Lung (tissue), 12 donors: Measurements from ENCODE around the gene GADD45A. TPM values are rescaled to one million over a fixed set of nuclear protein-coding genes. Genes with fewer than 3 reads are reported as not detected.

Experiments used
- ATAC-seq: fragments of 200-7000 bp; cut with Tn5 transposase; one replicate; pipeline ENCODE4 v1.9.1; 2020; ENCODE audit warnings: moderate number of reproducible peaks; ENCODE audit not compliant: insufficient read depth, low FRiP score
- DNase-seq, 3 donors: peaks; one replicate each; pipeline ENCODE4 v3.0.0-alpha.2; 2013 to 2017
- H3K27ac ChIP-seq, 2 donors: one replicate each; pipeline ENCODE4 v1.5.1; 2013; ENCODE audit warnings: mild to moderate bottlenecking in 2 of 2, moderate library complexity in 2 of 2, control low read depth in 1 of 2, inconsistent platforms in 1 of 2, low read depth in 1 of 2, low read length in 1 of 2
- H3K27me3 ChIP-seq, 3 donors: one replicate each; pipeline ENCODE4 v1.5.1; 2013; ENCODE audit warnings: low read length in 2 of 3; ENCODE audit not compliant: control insufficient read depth in 3 of 3, insufficient read depth in 3 of 3
- H3K36me3 ChIP-seq, 4 donors: one replicate each; pipeline ENCODE4 v1.5.1; 2013; ENCODE audit warnings: low read length in 4 of 4, mild to moderate bottlenecking in 1 of 4, moderate library complexity in 1 of 4; ENCODE audit not compliant: control insufficient read depth in 4 of 4, insufficient read depth in 4 of 4
- H3K4me1 ChIP-seq, 5 donors: one replicate each; pipeline ENCODE4 v1.5.1; 2013; ENCODE audit warnings: low read length in 5 of 5, mild to moderate bottlenecking in 2 of 5, moderate library complexity in 1 of 5; ENCODE audit not compliant: control insufficient read depth in 5 of 5, insufficient read depth in 5 of 5
- H3K4me3 ChIP-seq: one replicate; pipeline ENCODE4 v1.5.1; 2013; ENCODE audit warnings: mild to moderate bottlenecking, control low read depth, moderate library complexity
- H3K9ac ChIP-seq, 2 donors: one replicate each; pipeline ENCODE4 v1.5.1; 2013; ENCODE audit warnings: low read length in 2 of 2, control low read depth in 1 of 2; ENCODE audit not compliant: insufficient read depth in 1 of 2
- H3K9me3 ChIP-seq, 4 donors: one replicate each; pipeline ENCODE4 v1.5.1; 2013; ENCODE audit warnings: low read length in 3 of 4, mild to moderate bottlenecking in 1 of 4, moderate library complexity in 1 of 4; ENCODE audit not compliant: control insufficient read depth in 4 of 4, insufficient read depth in 3 of 4
- CTCF ChIP-seq: IDR thresholded peaks from 2 replicates; pipeline ENCODE4 v1.5.1; 2012; ENCODE audit warnings: mild to moderate bottlenecking; ENCODE audit errors: control extremely low read depth, extremely low read depth
- WGBS, 2 donors: extraction: QIAGEN DNeasy Blood & Tissue Kit; methylation state at CpG; one replicate each; pipeline ENCODE4 v1.1.7; 2013; 5-methylcytosine and 5-hydroxymethylcytosine counted together
- polyA plus RNA-seq, 2 donors: library from polyadenylated mRNA; stranded (reverse); fragments of 200-250 nt; gene quantifications; one replicate each; pipeline ENCODE4 v1.2.1, GENCODE V29; 2013
- total RNA-seq, 2 donors: library from RNA; depleted of rRNA in 1 of 2; stranded (reverse); fragments of >200 nt in 1 of 2; gene quantifications; one replicate each; pipeline ENCODE4 v1.2.1, GENCODE V29; 2014 to 2021
- donor health status: control.
- donor health status: control.
- donor health status: Bipolar disorder and iron deficiency.
- donor health status: healthy.
- donor health status: DM: yes; HTN: yes; CAD: no.

GADD45A gene
- total and polyA plus RNA-seq, 4 donors = 12.9 to 52.0 (median 35.2) TPM

GRCh38 chr1:67722292-67722944 lies 37.4 kb downstream of the GADD45A start:
- Histone ChIP-seq H3K27me3 (no peaks in the 10 kb centered on the region), H3K4me3 (no peak overlapping the region), H3K9ac (no peak overlapping the region), H3K27ac (no peak overlapping the region), H3K4me1 (peaks cover 0 to 38% (median 12%) of the 10 kb centered on the region in 5 donors), H3K36me3 (no peaks in the 10 kb centered on the region), H3K9me3 (no peaks in the 10 kb centered on the region)
- DNase-seq (no peak), ATAC-seq (no peak)
- 81 to 91% methylated on average over 4 of the region's 4 CpGs for WGBS, 2 donors
- TF ChIP-seq CTCF = no peak

- Histone ChIP-seq H3K4me1 (peaks cover 0 to 38% (median 12%) of the 10 kb centered on the region in 5 donors), H3K27ac (peak overlapping the region in 1 of 2 donors; percentile 86), H3K4me3 (no peak overlapping the region), H3K27me3 (no peaks in the 10 kb centered on the region), H3K9me3 (no peaks in the 10 kb centered on the region), H3K9ac (no peak overlapping the region), H3K36me3 (no peaks in the 10 kb centered on the region)
- 68 to 82% methylated on average over 1 of the region's 1 CpG for WGBS, 2 donors
- TF ChIP-seq CTCF = no peak
- DNase-seq (no peak), ATAC-seq (no peak)
These were observed 38.1 kb downstream of the GADD45A start for GRCh38 chr1:67723126-67723525.

DNA sequence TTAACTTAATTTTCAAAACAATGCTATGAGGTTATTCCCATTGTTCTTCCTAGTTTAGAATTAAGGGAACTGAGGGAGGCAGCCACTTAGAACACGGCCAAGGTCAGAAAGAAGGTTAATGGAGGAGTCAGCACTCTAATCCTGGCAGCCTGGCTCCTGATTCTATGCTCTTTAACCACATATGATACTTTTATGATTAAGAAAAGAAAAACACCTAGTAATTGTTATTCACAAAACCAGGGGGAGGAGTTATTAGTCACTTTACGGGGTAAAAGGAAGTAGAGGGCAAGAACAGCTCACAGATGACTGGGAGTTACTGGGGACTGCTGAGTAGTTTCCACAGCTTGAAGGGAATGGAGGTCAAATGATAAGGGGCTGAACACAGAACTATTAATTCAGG lies 38.6 kb downstream of the GADD45A start:
- Histone ChIP-seq H3K4me3 (no peak overlapping the region), H3K36me3 (no peaks in the 10 kb centered on the region), H3K4me1 (peaks cover 0 to 35% (median 12%) of the 10 kb centered on the region in 5 donors), H3K27me3 (no peaks in the 10 kb centered on the region), H3K9me3 (no peaks in the 10 kb centered on the region), H3K9ac (no peak overlapping the region), H3K27ac (peak overlapping the region in 1 of 2 donors; percentile 86)
- ATAC-seq (peak; percentile 48), DNase-seq (no peak)
- 41% methylated on average over 2 of the region's 2 CpGs for WGBS, 2 donors
- TF ChIP-seq CTCF = no peak
